ENCODE results near the gene CNTN4.

The CNTN4 gene

GRCh38 chr3:2823031-2823430 lies 724.4 kb downstream of the CNTN4 start:
- no peak for DNase-seq

- DNase-seq: no peak
Measured at GRCh38 chr3:2823437-2824211, 725.0 kb downstream of the CNTN4 start.

DNA sequence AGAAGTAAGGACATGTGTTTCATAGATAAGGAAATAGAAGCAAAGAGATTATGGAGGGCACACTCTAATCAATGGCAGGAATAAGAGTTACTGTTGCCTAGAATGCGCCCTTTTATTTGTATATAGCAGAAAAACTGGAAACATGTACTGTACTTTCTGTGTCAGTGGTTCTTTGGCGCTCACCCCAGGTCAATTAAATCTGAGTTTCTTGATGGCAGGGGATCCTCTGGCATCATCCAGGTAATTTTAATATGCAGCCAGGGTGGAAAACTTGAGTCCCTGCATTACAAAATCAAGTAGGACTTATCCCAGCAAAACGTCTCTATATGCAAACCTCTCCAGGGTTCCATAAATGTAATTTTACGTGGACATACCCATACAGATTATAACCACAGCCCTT lies 727.4 kb downstream of the CNTN4 start:
- DNase-seq: no peak

GRCh38 chr3:2826453-2826852 lies 727.8 kb downstream of the CNTN4 start:
- DNase-seq: no peak

- DNase-seq: no peak
Measured at GRCh38 chr3:2837239-2837638, 738.6 kb downstream of the CNTN4 start.

DNA sequence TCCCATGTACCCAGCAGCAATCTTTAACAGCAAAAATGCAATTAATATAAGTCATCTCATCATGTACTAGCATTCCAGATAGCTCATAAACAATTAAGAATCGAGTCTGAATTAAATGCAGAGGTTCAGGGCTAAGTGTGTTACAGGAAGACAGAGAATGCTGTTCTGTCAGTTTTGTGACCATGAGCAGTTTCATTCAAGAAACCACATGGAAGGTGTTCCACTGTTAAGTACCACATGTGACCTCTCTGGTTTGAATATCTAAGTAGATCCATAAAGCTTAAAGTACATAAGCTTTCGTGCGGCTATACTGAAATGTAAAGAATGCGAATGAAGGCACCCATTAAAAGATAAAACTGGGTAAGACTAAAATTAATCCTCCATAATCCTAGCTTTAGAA lies 739.2 kb downstream of the CNTN4 start:
- DNase-seq: no peak

GRCh38 chr3:2838546-2839157 lies 740.0 kb downstream of the CNTN4 start:
- DNase-seq: no peak

DNA sequence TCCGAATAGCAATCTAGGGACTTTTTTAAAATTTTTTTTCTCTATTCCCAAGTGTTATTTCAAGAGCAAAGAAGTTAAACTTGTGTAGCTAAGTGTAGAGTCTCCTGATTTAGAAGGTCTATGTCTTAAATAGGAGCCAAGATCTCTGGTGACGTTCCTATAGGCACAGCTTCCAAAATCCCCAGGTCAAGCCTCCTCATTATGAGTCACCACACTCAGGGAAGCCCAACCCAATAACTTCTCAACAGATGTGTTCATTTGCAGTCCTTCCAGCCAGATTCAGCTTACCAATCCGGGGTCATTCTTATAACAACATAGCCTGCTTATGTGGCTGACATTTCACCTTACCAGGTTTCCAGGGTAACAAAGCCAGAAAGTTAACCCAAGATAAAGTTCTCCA lies 741.2 kb downstream of the CNTN4 start:
- DNase-seq: no peak

DNA sequence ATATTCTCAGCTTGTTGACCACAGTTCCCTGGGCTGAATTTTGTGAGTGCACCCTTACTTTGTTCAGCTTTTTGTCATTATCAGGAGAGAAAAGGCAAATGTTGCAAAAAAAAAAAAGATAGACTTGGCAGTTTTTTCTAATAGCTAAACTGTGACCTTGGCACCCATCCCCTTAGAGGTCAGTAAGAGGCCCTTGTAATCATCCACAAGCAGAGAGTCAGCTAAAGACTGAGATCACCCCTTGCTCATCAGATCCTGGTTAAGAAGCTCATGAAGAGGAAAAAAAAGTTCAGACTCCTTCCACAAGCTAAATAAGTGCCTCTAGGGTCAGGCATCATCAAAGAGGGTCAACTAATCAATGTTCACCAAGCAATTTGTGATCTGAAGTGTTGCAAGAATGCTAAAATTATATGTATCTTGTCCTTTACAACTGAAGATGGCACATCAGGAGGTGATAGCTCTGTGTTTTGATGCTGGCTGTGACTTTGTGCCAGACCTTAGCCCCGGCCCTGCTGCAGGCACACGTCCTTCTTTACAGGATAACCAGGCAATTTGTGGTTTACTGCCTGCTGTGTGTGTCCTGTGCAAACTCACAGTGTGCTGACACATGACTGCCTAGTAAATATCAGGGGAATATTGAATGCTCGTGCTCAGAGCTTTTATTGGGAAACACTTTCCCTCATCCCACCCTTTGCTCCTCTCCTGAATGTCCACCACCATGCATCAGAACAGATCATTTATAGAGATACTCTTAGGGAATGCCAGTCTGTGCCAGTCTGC lies 748.6 kb downstream of the CNTN4 start:
- no peak for DNase-seq

- no peak for DNase-seq
Measured at GRCh38 chr3:2849092-2849491, 750.4 kb downstream of the CNTN4 start.

DNA sequence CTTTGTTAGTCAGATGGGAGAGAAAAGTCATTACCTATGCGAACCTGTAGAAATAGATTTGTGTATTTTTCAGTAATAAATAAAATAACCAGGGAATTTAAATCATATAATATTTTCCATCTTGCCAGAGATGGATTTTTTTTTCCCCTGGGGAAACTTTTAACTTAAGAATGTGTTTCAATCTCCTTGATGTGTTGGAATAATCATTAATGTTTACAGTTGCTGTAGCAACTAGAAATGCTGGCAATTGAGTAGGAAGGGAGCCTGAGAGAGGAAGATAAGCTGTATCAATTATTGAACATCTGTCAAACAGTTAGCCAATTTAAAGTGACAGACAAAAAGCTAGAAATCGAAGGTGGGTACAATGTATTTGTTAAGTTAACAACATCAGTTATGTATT lies 752.0 kb downstream of the CNTN4 start:
- DNase-seq: no peak

GRCh38 chr3:2851361-2851760 lies 752.7 kb downstream of the CNTN4 start:
- no peak for DNase-seq

DNA sequence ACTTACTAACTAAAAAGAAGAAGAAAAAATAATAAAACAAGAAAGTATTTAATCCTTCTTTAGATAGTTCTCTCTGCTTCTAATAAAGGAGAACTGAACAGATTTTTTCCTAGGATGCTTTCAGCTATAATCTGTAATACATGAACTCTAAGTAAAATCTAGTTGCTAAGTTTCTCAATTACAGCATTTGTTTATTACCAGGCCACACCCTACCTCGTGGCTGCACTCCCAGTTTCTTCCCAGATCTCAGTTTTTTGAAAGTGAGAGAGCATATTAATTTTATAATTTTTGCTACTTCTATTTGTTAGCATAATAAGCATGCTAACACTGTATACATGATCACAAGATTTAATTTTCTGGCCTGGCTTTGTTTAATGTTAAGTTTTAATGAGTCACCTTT lies 753.2 kb downstream of the CNTN4 start:
- DNase-seq: no peak

DNA sequence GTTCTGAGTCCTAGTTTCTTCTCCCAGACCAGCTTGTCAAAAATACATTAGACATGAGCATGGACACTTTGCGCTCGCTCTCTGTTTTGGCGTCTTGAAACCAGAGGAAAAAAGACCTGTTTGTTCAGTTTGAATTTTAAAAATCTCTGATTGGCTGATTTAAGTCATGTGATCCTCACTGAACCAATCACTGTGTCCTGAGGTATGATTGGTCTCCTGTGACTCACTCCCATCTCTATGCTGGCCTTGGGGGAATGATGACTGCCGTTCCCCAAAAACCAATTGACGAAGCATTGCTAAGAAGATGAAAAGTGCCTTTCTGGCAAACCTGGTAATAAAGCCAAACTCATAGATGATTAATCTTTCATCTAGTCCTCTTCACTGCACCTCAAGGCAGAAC lies 755.0 kb downstream of the CNTN4 start:
- DNase-seq: no peak

GRCh38 chr3:2856138-2857133 lies 757.8 kb downstream of the CNTN4 start:
- no peak for DNase-seq

DNA sequence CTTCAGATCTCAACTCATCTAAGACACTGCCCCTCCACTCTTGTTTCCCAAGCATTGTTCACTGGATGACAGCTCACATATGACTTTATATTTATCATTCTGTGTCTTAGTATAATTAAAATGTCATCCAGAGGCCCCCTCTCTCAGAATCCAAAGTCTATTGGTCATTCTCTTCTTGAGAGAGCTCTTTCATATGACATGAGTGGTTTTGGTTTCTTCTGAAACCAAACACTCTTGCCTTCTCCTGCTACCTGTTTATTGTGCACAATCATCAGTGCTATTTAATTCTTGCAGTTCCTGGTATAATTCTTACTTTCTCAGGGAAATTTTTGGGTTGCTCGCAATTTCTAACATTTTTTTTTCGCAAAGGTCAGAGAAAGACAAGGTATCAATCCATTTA lies 762.0 kb downstream of the CNTN4 start:
- DNase-seq: no peak

GRCh38 chr3:2861120-2861519 lies 762.5 kb downstream of the CNTN4 start:
- DNase-seq: no peak

GRCh38 chr3:2861920-2862319 lies 763.3 kb downstream of the CNTN4 start:
- DNase-seq: no peak

GRCh38 chr3:2862366-2862765 lies 763.7 kb downstream of the CNTN4 start:
- no peak for DNase-seq

DNA sequence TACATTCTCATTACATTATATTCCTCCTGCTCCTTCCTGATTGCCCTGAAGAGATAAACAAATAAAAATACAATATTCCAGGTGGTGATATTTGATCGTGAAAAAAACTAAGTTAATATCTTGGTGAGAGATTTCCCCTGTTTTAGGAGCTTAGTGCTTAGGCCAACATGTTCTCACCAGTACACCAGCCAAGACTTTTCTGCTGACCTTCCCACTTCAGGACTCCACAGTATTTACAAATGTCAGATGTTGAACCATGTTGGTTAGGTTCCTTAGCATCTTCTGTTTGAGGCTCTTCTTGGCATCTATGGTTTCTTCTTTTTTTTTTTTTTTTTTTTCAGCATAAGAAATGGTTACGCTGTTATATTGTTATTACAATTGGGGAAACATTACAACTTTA lies 764.5 kb downstream of the CNTN4 start:
- DNase-seq: no peak

DNA sequence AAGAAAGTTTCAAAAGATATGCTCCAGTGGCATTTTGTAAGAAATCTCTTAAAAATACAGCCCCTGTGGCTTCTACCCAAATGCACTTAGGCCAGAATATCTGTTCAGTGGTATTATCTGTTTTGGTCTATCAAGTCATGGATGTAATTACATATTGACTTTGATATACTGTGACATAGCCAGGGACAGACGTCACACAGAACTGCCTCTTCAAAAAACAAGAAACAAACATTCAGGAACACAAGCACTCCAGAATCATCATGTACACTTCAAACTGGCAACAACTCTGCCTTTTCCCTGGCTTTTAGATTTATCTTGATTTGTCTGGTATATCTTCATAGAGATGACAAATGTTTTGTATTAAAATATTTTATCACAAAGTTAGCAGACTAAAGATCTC lies 771.2 kb downstream of the CNTN4 start:
- DNase-seq: no peak

- no peak for DNase-seq
Measured at GRCh38 chr3:2870724-2871333, 772.2 kb downstream of the CNTN4 start.

All from inflammatory macrophage treated with lipopolysaccharide for 1 hour (primary cell).